Omental fat pad (tissue), 4 donors: ENCODE data around the gene GAA. TPM values are rescaled to one million over a fixed set of nuclear protein-coding genes. Genes with fewer than 3 reads are reported as not detected.

Source experiments
- ATAC-seq: fragments of 150-250 bp; one replicate; pipeline ENCODE4 v1.9.1; 2016; ENCODE audit warnings: mild to moderate bottlenecking, moderate library complexity; ENCODE audit not compliant: low FRiP score
- DNase-seq: peaks from one replicate; pipeline ENCODE4 v3.0.0-alpha.2; 2019; ENCODE audit warnings: low spot score
- CTCF ChIP-seq, 3 donors: fragments of 450-650 bp; IDR thresholded peaks; one replicate each; pipeline ENCODE4 v1.5.1; 2016 to 2017; ENCODE audit warnings: antibody characterized with exemption in 3 of 3, mild to moderate bottlenecking in 3 of 3, moderate library complexity in 2 of 3
- total RNA-seq, 4 donors: library from RNA; depleted of rRNA; stranded (reverse); fragments of >200 nt; gene quantifications; one replicate each; pipeline ENCODE4 v1.1.0, GENCODE V29; 2016

Gene GAA
- total RNA-seq, 4 donors from 2014 or later = 52.8 to 83.0 (median 64.8) TPM

GRCh38 chr17:80122926-80123505 is 21.6 kb downstream of the GAA start:
- DNase-seq (no peak), ATAC-seq (no peak)
- TF ChIP-seq CTCF (IDR thresholded peaks at IDR 0.05) = no peak

GRCh38 chr17:80123791-80124190 is 22.4 kb downstream of the GAA start:
- DNase-seq (no peak), ATAC-seq (no peak)
- no peak for TF ChIP-seq CTCF (IDR thresholded peaks at IDR 0.05)

GRCh38 chr17:80124351-80124981 is 23.1 kb downstream of the GAA start:
- DNase-seq (no peak), ATAC-seq (no peak)
- TF ChIP-seq CTCF (IDR thresholded peaks at IDR 0.05) = no peak

- peak; percentile 76 for ATAC-seq
- no peak for TF ChIP-seq CTCF (IDR thresholded peaks at IDR 0.05)
- DNase-seq = no peak
Observed at GRCh38 chr17:80125656-80126448, 24.5 kb downstream of the GAA start.

- no peak for DNase-seq
- ATAC-seq = no peak
- no peak for TF ChIP-seq CTCF (IDR thresholded peaks at IDR 0.05)
Observed at GRCh38 chr17:80126449-80126715, 25.0 kb downstream of the GAA start.

- TF ChIP-seq CTCF (IDR thresholded peaks at IDR 0.05) = no peak
- DNase-seq = no peak
- ATAC-seq = no peak
Observed at GRCh38 chr17:80129006-80129565, 27.7 kb downstream of the GAA start.
